Muscle layer of duodenum (tissue), 2 donors: ENCODE data around the gene TAF6L.

ENCODE experiments used
- H3K27ac ChIP-seq: one replicate; pipeline ENCODE4 v1.7.0; 2013; ENCODE audit warnings: mild to moderate bottlenecking, low read length
- H3K27me3 ChIP-seq: one replicate; pipeline ENCODE4 v1.7.0; 2013; ENCODE audit warnings: low read depth, mild to moderate bottlenecking, control low read depth, low read length
- H3K36me3 ChIP-seq, 2 donors: one replicate each; pipeline ENCODE4 v1.7.0; 2013; ENCODE audit warnings: low read length in 2 of 2, control low read depth in 1 of 2, mild to moderate bottlenecking in 1 of 2; ENCODE audit not compliant: insufficient read depth in 2 of 2, control insufficient read depth in 1 of 2
- H3K4me1 ChIP-seq, 2 donors: one replicate each; pipeline ENCODE4 v1.7.0; 2013; ENCODE audit warnings: low read length in 2 of 2, mild to moderate bottlenecking in 2 of 2, control low read depth in 1 of 2, moderate library complexity in 1 of 2; ENCODE audit not compliant: insufficient read depth in 2 of 2, control insufficient read depth in 1 of 2
- H3K4me3 ChIP-seq, 2 donors: one replicate each; pipeline ENCODE4 v1.7.0; 2013; ENCODE audit warnings: low read length in 2 of 2, low read depth in 1 of 2, mild to moderate bottlenecking in 1 of 2
- H3K9me3 ChIP-seq, 2 donors: one replicate each; pipeline ENCODE4 v1.7.0; 2013; ENCODE audit warnings: low read length in 2 of 2, control low read depth in 1 of 2, mild to moderate bottlenecking in 1 of 2; ENCODE audit not compliant: control insufficient read depth in 1 of 2
- donor health status: healthy.

TAF6L gene

DNA sequence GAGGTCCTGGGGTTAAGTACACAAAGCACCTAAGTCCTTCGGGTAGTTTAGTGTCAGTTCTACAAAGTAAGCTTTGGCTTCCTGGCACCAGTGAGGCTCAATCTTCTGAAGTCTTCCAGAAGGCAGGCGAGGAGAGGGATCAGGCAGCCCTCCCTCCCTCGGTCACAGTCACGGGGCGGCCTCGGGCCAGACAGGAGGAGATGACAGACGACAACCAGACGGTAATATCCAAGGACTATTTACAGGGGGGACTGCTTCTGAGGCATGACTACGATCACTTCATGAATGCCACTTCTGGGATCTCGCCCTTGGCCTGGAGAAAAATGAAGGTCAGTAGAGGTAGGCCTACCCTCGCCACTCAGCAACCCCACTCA is 21.0 kb downstream of the TAF6L start:
- no peaks in the 10 kb centered on the region for H3K27me3 ChIP-seq
- H3K27ac ChIP-seq, result peak overlapping the region; percentile 53
- no peaks in the 10 kb centered on the region for H3K9me3 ChIP-seq
- peaks cover 16 to 48% of the 10 kb centered on the region in 2 donors for H3K4me1 ChIP-seq
- H3K36me3 ChIP-seq, result peaks cover 42 to 62% of the 10 kb centered on the region in 2 donors
- H3K4me3 ChIP-seq, result peak overlapping the region; percentile 78 to 94

DNA sequence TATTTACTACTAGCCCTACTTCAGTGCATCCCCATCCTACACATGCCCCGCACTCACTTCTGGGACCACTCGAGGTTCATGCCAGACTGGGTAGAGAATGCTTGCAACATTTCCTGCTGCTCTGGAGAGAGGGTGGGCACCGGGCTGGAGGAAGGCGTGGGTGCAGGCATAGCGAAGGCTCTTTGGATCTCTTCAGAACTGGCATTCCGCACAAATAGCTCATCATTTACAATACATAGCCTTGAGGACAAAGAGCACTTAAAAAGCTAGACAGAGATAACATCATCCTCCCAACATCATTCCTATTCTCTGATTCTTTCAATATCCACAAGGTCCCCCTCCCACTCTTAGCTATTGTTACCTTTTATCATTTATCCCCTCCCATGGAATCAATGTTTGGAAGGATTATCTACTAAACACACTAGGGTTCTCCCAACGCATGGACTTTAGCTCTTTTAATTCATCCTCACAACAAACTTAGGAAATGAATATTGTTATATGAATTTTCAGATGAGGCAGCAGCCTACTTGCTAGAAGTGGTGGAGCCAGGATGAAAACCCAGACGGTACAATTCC is 23.1 kb downstream of the TAF6L start:
- Histone ChIP-seq H3K27me3 (no peaks in the 10 kb centered on the region), H3K36me3 (peaks cover 50 to 78% of the 10 kb centered on the region in 2 donors), H3K4me3 (no peak overlapping the region), H3K4me1 (peaks cover 8 to 33% of the 10 kb centered on the region in 2 donors), H3K27ac (no peak overlapping the region), H3K9me3 (no peaks in the 10 kb centered on the region)

DNA sequence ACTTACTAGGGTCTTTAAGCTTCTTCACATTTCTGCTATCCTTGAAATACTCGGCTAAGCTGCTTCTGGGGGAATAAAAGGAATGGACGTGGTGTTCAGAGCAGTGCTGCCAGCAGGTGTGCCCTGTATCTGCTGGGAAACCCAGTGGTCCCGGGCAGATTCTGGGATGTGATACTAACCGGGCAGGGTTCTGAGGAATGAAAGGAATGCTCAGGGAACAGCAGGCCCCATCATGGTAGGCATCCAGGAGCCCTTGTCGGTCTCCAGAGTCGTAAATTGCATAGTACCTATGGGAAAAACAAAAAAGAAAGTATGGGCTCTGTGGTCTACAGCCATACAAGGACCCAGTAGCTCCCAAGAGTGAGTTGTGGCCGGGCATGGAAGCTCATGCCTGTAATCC is 25.1 kb downstream of the TAF6L start:
- no peak overlapping the region for H3K27ac ChIP-seq
- H3K9me3 ChIP-seq, result no peaks in the 10 kb centered on the region
- peaks cover 61 to 81% of the 10 kb centered on the region in 2 donors for H3K36me3 ChIP-seq
- no peak overlapping the region for H3K4me3 ChIP-seq
- no peaks in the 10 kb centered on the region for H3K27me3 ChIP-seq
- peaks cover 8 to 14% of the 10 kb centered on the region in 2 donors for H3K4me1 ChIP-seq

DNA sequence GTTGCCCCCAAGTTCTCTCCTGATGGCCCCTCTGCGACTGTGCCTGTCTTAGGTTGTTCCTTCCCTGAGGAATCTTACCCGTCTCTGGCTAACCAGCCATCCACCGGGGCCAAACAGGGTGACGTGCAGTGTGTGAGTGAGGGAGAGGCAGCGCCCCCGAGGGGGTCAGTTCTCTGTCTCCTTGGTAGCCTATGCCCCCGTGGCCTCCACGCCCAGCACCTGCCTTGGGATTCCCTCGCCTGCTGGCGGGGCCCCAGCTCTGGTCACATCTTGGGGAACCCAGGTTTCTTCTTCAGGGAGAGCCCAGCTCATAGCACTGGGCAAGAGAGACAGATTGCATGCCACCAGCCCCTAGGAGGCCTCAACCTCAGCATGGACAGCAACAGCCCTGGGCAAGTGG is 28.3 kb downstream of the TAF6L start:
- Histone ChIP-seq H3K4me3 (no peak overlapping the region), H3K36me3 (peaks cover 70 to 87% of the 10 kb centered on the region in 2 donors), H3K27me3 (no peaks in the 10 kb centered on the region), H3K9me3 (no peaks in the 10 kb centered on the region), H3K4me1 (peaks cover 8 to 12% of the 10 kb centered on the region in 2 donors), H3K27ac (no peak overlapping the region)

DNA sequence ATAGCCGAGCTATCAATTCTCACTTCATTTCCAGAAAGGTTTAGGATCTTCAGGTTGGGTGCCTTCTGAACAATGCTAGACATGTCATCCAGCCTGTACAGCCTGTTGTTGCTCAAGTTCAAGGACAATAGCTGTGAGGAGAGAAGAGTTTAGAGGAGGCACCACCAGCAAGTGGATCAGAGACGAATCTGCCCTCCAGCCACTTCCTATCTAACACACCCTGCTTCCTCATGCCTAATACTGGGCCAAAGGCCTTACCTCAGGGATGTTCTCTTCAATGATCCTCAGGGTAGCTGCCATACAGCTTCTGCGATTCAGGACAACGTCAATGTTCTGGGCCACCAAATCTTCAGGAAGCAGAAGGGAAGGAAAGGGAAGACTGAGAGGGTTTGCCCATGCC is 29.9 kb downstream of the TAF6L start:
- Histone ChIP-seq H3K27ac (no peak overlapping the region), H3K4me3 (no peak overlapping the region), H3K4me1 (peaks cover 10 to 16% of the 10 kb centered on the region in 2 donors), H3K27me3 (no peaks in the 10 kb centered on the region), H3K9me3 (no peaks in the 10 kb centered on the region), H3K36me3 (peaks cover 57 to 73% of the 10 kb centered on the region in 2 donors)

DNA sequence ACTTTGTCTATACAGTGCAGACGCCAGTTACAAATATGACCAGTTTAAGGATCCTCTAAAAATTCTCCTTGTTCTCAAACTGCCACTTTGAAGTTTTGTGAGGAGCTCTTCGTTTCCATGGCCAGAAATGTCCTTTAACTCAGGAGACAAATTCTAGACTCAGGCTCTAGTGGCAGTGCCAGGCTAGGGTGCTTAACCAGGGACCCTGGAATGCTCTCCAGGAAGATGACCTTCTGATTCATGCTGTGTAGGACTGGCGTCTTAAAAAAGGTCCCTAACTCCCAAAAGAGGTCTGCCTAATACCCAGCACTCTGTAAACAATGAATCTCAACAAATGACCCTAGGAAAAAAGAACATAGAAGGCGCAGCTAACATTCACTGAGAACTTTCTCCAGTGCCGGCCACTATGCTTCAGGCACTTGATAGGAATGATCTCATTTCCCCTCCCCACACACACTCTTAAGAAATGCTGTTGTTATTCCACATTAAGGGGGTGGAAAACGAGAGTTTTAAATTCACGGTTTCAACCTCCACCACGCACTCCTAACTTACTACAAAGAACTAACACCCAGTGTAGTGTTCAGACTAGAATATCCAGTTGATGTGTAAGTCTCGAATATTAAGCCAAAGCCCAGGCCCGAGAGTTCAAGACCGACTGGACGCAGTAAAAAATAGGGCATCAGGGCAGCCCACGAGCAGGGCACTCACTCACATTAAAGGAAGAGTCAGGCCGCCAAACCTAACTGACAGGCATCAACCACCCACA is 33.3 kb downstream of the TAF6L start:
- H3K36me3 ChIP-seq, result peaks cover 34 to 39% of the 10 kb centered on the region in 2 donors
- H3K9me3 ChIP-seq, result no peaks in the 10 kb centered on the region
- peak overlapping the region; percentile 73 to 81 for H3K4me3 ChIP-seq
- peak overlapping the region; percentile 88 for H3K27ac ChIP-seq
- H3K4me1 ChIP-seq, result peaks cover 13 to 20% of the 10 kb centered on the region in 2 donors
- no peaks in the 10 kb centered on the region for H3K27me3 ChIP-seq

DNA sequence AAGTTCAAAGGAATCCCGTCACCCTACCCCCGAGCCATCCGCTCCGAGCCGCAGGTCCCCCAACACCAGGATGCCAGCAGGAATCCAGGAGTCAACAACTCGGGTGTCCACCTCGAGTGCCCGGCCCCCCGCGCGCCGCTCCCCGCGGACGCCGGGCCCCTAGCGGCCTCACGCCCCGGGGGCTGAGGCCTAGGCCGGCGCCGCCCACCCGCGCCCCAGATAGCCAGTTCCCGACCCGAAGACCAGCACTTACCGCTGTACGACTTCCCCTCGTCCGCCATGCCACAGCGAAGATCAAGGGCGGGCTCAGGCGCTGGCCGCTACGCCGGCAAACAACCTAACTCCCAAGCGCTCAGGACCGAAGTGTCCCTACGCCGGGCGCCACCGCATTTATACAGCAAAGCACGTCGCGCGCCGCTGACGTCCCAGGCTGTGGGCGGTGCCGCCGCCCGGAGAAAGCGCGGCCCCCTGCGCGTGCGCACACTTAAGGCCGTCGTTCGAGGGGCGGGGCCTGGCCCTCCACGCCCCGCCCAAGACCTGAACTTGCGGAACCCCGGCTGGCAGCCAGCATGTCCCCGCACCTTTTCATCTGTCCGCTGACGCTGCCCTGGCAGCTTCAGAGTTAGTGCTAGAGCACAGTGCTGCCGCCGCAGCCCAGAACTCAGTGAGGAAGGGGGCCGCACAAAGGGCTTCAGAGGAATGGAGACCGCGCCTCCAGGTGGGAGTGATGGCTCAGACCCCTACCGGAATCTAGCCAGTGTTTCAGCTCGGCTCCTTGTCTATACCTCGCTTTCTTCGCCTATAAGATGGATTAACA is 34.1 kb downstream of the TAF6L start, which contains the start of gene NXF1:
Gene NXF1 (minus strand): TSS at position 365 of the 817 bp plus-strand sequence. CDS start 84 bp downstream, at position 281.
- H3K36me3 ChIP-seq, result peaks cover 26 to 31% of the 10 kb centered on the region in 2 donors
- peak within 1 kb of the TSS; percentile 88 for H3K27ac ChIP-seq
- H3K27me3 ChIP-seq, result no peaks in the 10 kb centered on the region
- H3K4me1 ChIP-seq, result peaks cover 13 to 20% of the 10 kb centered on the region in 2 donors
- peak within 1 kb of the TSS; percentile 73 to 81 for H3K4me3 ChIP-seq
- H3K9me3 ChIP-seq, result no peaks in the 10 kb centered on the region

DNA sequence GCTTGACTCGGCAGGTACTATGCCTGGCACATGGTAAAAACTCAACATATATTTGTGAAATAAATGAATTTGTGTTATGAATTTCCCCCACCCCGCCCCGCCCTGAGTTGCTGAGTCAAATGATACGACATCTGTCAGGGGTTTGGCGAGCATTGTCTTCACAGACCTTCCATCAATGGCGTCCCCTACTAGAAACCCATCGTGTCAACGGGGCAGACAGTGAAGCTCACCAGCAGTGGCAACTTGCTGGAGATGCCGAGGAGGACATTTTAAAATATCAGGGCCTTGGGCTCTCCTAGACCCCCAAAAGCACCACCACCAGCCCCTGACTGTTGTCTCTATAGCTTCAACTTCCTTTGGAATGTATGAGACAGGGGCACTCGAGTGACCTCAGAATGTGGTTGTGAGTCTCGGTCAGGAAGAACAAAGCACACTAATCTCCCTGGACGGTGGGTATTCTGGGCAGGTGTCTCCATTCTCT is 34.8 kb downstream of the TAF6L start:
- peaks cover 13 to 20% of the 10 kb centered on the region in 2 donors for H3K4me1 ChIP-seq
- no peaks in the 10 kb centered on the region for H3K9me3 ChIP-seq
- no peaks in the 10 kb centered on the region for H3K27me3 ChIP-seq
- H3K4me3 ChIP-seq, result peak overlapping the region; percentile 73 to 81
- H3K27ac ChIP-seq, result peak overlapping the region; percentile 88
- peaks cover 22 to 26% of the 10 kb centered on the region in 2 donors for H3K36me3 ChIP-seq

DNA sequence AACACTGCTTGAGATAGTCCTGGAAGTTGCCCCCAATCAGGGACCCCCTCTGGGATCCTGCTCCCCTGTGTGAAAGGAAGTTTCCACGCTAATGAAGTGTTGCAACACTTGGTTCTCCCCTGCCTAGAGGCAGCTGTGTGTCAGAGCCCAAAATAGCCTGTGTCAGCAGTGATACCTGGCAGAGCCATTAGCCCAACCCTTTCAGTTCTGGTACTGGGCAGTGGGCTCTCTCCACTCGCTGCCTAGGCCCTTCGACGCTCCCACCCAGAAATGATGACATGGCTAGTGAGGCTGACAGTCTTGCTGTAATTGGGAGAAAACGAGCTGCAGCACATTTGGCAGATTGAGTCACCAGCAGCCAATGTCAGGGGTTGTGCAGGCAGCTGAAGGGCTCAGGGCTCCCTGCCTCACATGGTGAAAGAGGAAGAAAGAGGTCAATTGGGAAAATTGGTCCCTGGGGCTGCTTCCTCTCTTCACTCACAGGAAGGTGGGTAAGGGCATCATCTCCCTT is 35.5 kb downstream of the TAF6L start:
- H3K36me3 ChIP-seq, result peaks cover 16 to 20% of the 10 kb centered on the region in 2 donors
- peak overlapping the region; percentile 58 for H3K27ac ChIP-seq
- no peak overlapping the region for H3K4me3 ChIP-seq
- no peaks in the 10 kb centered on the region for H3K9me3 ChIP-seq
- no peaks in the 10 kb centered on the region for H3K27me3 ChIP-seq
- peaks cover 13 to 20% of the 10 kb centered on the region in 2 donors for H3K4me1 ChIP-seq

DNA sequence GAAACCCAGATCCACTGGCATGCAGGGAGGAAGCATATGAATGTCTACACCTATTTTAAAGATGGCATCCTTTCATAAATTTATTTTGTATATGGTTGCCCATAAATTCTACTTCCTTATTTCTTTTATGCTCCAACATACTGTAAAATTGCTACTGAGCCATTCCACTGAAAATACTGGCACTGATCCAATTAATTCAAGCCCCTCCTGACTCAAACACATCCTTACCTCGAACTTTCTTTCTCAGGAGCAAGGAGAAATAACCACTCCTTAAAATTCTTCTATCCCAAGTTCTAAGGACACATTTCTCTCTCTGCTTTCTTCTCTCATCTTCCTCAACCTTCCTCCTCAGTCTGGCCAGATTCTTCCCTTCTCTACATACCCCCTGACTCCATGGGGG is 39.6 kb downstream of the TAF6L start:
- Histone ChIP-seq H3K9me3 (no peaks in the 10 kb centered on the region), H3K27ac (no peak overlapping the region), H3K27me3 (no peaks in the 10 kb centered on the region), H3K4me3 (no peak overlapping the region), H3K36me3 (peaks cover 0 to 12% of the 10 kb centered on the region in 2 donors), H3K4me1 (peaks cover 5 to 7% of the 10 kb centered on the region in 2 donors)

DNA sequence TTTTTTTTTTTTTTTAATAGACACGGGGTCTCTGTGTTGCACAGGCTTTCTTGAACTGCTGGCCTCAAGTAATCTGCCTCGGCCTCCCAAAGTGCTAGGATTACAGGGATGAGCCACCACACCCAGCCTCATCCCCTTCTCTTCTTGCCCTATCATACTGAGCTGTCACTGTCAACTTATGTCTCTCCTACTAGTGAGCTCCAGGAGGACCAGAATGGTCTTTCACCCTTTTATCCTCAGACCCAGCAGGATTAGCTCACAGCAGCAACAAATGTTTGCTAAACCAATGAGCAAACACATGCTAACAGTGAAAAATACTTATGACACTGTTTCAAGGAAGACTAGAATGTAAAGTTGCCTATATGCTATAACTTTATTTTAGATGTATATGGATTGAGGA is 40.5 kb downstream of the TAF6L start:
- Histone ChIP-seq H3K27ac (no peak overlapping the region), H3K27me3 (no peaks in the 10 kb centered on the region), H3K4me1 (no peaks in the 10 kb centered on the region), H3K36me3 (peaks cover 0 to 15% of the 10 kb centered on the region in 2 donors), H3K9me3 (no peaks in the 10 kb centered on the region), H3K4me3 (no peak overlapping the region)
